Stimulated activated CD8-positive, alpha-beta memory T cell treated with anti-CD3 and anti-CD28 coated beads, Interleukin-4, amount 100 ng/mL, for 4 hours (primary cell): Measurements from ENCODE around the gene LBR.

Experiments
- DNase-seq, 2 donors: peaks; one replicate each; pipeline ENCODE4 v3.0.0-alpha.2; 2020; ENCODE audit warnings: low read depth in 2 of 2, low spot score in 1 of 2

The LBR gene

GRCh38 chr1:225446595-225446960, 18.7 kb upstream of the LBR start:
- DNase-seq: no peak

GRCh38 chr1:225445639-225446594, 18.1 kb upstream of the LBR start:
- DNase-seq: no peak

- DNase-seq: no peak
Observed at GRCh38 chr1:225442123-225442505, 14.3 kb upstream of the LBR start.

- no peak for DNase-seq
Observed at GRCh38 chr1:225441314-225442122, 13.7 kb upstream of the LBR start.

GRCh38 chr1:225440380-225441221, 12.8 kb upstream of the LBR start:
- DNase-seq: no peak

GRCh38 chr1:225437710-225438437, 10.0 kb upstream of the LBR start:
- no peak for DNase-seq

GRCh38 chr1:225435957-225436392, 8.1 kb upstream of the LBR start:
- no peak for DNase-seq

- DNase-seq: no peak
Observed at GRCh38 chr1:225435487-225435886, 7.6 kb upstream of the LBR start.

GRCh38 chr1:225435076-225435475, 7.2 kb upstream of the LBR start:
- no peak for DNase-seq

GRCh38 chr1:225434046-225434445, 6.2 kb upstream of the LBR start:
- DNase-seq: no peak

GRCh38 chr1:225431081-225431863, 3.4 kb upstream of the LBR start:
- DNase-seq: no peak

- no peak for DNase-seq
Observed at GRCh38 chr1:225430301-225430700, 2.5 kb upstream of the LBR start.

- no peak for DNase-seq
Observed at GRCh38 chr1:225428881-225429455, 1.1 kb upstream of the LBR start.

- DNase-seq: peak; percentile 79 to 86
Observed at GRCh38 chr1:225428068-225428880, 436 bp upstream of the LBR start.

- no peak for DNase-seq
Observed at GRCh38 chr1:225426395-225427234, 1.2 kb downstream of the LBR start.

- no peak for DNase-seq
Observed at GRCh38 chr1:225425201-225425786, 2.5 kb downstream of the LBR start.

GRCh38 chr1:225424562-225425200, 3.2 kb downstream of the LBR start:
- DNase-seq: no peak
